GM19467 (cell line): ENCODE results near the gene ZNF438.

Experiments
- ATAC-seq: cut with Tn5 transposase; IDR thresholded peaks from one replicate; pipeline ENCODE4 v1.9.1; 2021; ENCODE audit warnings: mild to moderate bottlenecking, moderate library complexity; ENCODE audit not compliant: unreplicated experiment

ZNF438 gene

GRCh38 chr10:30894221-30894620, 137.4 kb downstream of the ZNF438 start:
- no peak for ATAC-seq

DNA sequence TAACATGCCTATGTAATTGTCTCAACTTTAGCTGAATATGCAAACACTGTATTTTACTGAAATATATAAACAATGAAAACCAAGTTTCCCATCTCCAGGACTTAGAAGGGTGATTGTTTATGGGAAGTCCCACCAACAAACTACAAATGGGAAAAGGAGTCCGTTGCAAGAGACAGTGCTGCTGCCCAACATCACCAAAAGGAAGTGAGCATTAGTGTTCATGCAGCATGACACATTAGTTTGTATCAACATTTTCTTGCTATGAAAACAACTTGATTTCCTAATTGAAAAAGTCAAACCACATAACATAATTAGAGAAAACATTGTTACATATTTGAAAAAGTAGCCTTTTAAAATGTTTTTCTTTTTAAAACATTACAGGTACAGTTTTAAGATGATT, 138.5 kb downstream of the ZNF438 start:
- ATAC-seq: no peak

DNA sequence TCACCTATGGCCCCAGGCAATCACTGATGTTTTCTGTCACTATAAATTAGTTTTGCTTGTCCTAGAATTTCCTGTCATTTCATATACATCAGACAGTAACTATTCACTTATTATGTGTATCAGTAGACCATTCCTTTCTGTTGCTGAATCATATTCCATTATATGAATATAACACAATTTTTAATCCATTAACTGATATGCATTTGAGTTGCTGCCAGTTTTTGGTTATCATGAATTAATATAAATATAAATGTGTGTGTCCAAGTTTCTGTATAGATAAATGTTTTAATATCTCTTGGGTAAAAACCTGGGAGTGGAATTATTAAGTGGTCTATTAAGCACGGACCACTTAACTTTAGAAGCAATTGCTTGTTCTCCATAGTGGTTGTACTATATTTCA, 143.8 kb downstream of the ZNF438 start:
- ATAC-seq: no peak

DNA sequence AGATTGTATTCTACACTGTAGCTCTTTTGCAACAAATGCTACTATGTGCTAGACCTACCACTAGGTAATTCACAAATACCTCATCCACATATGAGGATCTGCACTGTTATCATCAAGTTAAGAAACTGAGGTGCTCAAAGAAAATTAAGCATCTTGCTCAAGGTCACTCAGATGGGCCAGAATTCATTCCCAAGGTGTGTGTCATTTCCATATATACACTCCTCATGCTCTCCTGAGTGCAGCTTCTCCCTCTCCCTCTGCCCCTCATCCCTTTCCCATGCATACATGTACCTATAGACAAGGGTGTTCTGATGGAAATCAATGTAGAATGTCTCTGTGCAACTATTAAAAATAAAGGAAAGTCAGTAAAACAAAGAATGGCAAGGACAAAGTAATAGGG, 146.2 kb downstream of the ZNF438 start:
- ATAC-seq: no peak

DNA sequence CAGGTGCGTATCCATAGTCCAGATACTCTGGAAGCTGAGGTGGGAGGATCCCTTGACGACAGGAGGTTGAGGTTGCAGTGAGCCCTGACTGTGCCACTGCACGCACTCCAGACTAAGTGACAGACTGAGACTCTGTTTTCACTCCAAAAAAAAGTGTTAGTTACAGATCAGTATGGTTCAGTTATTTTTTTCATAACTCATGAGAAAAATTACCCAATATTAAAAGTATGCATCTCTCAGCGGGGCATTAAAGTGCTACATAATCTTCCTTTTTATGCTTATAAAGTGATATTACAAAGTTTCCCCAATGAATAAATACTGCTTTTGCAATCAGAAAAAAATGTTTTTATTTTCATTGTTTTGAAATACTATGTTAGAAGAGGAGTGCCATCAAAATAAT, 147.9 kb downstream of the ZNF438 start:
- ATAC-seq: no peak

GRCh38 chr10:30883116-30883515, 148.5 kb downstream of the ZNF438 start:
- ATAC-seq: no peak

- no peak for ATAC-seq
Observed at GRCh38 chr10:30882281-30882680, 149.4 kb downstream of the ZNF438 start.

DNA sequence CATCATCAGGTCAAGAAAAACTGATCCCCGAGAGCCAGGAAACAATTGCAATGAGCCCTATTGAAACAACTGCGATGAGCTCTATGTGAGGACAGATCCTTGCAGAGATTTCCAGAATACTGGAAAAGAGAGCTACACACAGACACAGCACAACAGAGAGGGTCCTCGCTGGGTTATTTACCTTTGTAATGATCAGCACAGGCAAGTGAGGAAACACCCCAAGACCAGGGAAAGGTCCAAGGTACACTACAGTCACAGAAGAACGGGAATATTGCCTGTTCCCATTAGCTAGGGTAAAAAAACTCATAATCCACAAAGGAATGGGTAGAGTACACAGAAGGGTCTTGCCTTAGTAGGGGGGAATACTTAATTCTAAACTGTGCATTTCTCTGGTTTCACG, 152.7 kb downstream of the ZNF438 start:
- no peak for ATAC-seq

DNA sequence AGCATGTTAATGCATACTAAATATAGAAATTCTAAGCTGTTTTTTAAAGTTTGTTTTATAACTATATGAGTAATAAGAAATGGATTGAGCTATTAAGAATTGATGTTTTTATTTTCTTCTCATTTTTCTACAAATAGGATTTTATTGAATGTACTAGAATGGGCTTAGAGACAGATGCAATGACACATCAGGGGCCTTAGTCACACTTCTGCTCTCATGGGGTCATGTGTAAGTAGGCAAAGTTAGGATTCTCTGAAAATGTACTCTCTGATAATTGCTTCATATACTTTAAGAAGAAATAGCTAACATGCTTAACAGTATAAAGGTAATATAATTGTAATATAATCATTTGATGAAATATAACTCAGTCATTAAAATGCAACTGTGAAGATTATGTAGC, 154.6 kb downstream of the ZNF438 start:
- no peak for ATAC-seq

DNA sequence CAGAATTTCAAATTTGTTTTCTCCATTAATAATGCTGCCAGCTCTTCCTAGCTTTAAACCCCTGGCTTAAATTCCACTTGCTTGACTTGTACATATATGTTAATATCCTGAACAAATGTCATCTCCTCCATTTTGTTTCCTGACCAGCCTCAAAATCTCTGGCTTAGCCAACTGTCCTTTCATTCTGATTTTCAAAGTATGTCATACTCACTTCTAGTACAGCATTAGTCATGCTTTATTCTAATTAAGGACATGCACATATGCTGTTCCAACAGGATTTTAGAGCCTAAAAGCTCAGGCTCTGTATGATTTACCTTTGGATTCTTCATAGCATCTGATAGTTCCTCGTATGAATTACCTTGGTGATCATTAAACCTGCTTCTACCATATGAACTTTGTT, 158.3 kb downstream of the ZNF438 start:
- no peak for ATAC-seq

- no peak for ATAC-seq
Observed at GRCh38 chr10:30870896-30871295, 160.8 kb downstream of the ZNF438 start.

DNA sequence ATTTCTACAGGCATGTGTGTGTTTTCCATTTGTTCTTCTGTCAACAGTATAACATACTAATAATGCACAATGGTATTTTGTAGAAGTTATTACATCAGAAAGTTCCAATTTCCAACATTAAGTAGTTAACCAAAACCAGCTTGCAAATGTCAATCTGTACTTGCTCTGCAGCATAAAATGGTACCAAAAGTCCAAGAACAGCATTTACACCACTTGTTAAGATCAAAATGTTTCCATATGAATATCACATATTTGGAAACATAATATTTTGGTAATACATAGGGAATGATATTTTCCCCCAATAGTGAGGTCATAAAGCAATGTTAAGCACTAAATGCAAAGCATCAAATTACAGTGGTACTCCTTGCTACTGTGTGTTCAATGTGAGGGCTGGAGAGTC, 162.1 kb downstream of the ZNF438 start:
- no peak for ATAC-seq

- no peak for ATAC-seq
Observed at GRCh38 chr10:30868611-30869010, 163.1 kb downstream of the ZNF438 start.

DNA sequence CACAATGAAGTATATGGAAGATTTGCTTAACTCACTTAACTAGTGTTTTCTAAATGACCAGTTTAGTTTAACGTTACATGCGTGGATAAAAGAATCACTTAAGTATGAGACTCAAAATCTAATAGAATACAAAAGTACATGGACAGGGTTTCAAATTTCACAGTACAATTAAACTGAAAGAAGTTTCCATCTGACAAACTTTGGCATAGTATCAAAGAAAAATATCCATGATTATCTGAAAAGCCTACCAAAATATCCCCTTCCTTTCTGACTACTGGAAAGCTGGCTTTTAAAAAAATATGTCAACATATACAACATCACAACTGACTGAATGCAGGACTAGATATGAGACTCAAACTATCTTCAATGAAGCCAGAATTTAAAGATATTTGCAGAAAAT, 164.8 kb downstream of the ZNF438 start:
- ATAC-seq: no peak

DNA sequence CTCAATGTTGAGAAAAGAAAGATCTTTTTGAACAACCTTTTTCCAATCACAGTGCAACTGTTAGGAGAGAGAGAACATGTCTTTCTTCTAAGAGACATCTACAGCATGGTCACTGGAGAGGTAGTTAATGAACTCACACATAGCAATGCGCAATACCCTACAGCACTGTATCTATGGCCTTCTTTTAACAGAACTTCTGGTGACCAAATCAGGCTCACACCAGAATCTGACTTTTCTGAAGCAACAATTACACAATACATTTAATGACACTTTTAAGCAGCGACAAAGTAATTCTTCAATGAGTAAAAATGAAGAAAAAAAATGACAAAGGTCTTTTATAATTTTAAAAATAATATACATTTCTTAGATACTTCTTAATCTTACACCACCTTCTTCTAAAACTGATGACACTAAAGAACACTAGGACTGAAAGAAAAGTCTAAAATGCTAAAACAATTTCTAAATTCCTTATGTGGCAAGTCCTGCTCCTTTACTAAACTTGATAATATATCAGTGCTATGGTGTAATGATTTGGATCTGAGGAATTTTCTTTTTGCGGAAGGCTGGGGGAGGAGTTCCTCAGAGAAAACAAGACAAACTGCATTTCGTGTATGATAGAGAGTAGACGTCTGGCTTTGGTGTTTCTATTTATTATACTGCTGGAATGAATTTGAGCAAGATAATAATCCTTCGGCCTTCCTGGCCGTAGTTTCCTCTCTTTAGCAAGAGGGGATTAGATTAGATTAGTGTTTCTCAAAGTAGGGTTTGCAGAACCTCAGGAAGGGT, 166.3 kb downstream of the ZNF438 start:
- no peak for ATAC-seq

- no peak for ATAC-seq
Observed at GRCh38 chr10:30863516-30864210, 168.0 kb downstream of the ZNF438 start.

DNA sequence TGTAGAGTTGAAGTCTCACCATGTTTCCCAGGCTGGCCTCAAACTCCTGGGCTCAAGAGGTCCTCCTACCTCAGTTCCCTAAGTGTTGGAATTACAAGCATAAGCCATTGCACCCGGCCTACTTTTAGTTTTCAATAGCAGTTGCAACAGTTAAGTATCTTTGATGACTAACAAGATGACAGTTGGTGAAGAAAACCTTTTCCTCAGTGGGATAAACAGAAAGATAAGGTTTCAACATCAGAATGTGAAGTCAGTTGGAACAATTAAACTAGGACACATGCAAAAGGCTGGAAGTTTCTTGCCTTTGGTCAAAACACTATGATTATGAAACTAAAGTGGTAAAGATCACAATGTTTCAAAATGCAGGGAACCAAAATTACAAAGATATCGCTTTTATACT, 169.2 kb downstream of the ZNF438 start:
- ATAC-seq: no peak

DNA sequence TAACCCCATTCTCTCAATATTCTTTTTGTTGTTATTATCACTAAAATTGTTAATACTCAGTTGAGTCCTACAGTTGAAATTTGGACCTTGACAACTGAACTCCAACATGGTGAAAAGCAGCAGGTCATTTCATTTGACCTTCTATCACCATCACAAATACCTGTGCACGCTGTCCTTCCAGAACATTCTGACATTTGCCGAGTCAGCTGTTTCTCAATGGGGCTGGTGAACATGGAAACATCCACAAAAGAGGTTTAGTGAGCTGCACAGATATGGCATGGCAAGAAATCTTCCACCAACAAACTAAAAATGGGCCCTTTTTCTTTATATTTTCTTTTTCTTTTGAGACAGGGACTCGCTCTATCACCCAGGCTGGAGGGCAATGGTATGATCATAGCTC, 169.7 kb downstream of the ZNF438 start:
- ATAC-seq: no peak

DNA sequence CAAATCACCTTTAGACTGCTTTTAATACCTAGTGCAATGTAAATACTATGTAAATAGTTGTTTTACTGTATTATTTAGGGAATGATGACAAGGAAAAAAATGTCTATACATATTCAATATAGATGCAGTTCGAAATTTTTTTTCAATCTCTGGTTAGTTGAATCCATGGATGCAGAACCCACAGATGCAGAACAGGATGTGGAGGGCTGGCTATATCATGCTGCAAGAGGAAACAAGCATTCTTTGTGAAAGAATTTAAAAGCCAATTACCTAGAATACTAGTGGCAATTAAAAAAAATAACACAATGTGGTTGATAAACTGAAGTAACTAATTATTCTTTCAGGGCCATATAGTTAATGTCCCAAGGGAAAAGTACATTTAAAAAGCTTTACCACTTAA, 170.4 kb downstream of the ZNF438 start:
- ATAC-seq: no peak

DNA sequence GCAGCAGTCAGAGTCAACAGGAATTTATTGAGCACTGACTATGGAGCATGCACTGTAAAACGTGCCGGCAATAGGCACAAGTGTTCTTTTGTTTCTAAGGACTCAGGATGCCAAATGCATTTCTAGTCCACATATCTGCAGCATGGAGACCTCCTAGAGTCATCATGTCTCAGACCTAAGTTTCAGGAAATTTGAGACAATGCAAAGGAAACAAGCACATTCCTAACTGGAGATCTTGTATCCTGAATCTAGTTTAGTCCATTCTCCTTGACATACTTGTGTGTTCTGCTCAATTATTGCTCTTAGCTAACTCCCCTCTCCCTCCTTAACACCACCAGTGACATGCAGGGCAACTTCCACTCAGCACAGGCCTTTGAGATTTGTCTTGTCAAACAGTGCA, 173.2 kb downstream of the ZNF438 start:
- no peak for ATAC-seq

GRCh38 chr10:30857803-30858202, 173.9 kb downstream of the ZNF438 start:
- ATAC-seq: no peak

- ATAC-seq: no peak
Observed at GRCh38 chr10:30855131-30855530, 176.5 kb downstream of the ZNF438 start.

DNA sequence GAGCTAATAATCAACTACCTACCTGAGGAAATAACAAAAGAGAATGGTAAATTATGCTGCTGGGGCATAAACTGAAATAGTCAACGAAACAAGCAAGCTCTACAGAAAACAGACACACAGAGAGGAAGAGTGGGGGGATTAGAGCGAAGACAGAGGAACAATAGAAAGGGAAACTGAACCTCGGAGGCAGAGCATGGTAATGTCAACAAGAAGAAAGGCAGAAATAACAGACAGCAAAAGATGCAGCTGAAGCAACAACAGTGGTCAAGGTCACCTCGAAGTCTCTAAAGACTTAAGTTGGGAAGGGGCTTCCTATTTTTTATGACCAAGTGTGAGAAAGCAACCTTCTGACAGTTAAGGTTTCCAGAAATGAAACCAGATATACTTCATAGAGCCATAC, 177.0 kb downstream of the ZNF438 start:
- ATAC-seq: no peak
